ENCODE measurements around the gene KCNK18. TPM values are rescaled to one million over a fixed set of nuclear protein-coding genes. Genes with fewer than 3 reads are reported as not detected.
A peak's percentile ranks its signal among the peaks of the same experiment; 100 is the strongest.
"Not testable (repeated sequence)": the region's sequence is repeated elsewhere in the genome, so short reads cannot be mapped to it uniquely, and the experiment has no call there.

Gene KCNK18
- total RNA-seq, 2 donors from 2014 or later, result not detected

DNA sequence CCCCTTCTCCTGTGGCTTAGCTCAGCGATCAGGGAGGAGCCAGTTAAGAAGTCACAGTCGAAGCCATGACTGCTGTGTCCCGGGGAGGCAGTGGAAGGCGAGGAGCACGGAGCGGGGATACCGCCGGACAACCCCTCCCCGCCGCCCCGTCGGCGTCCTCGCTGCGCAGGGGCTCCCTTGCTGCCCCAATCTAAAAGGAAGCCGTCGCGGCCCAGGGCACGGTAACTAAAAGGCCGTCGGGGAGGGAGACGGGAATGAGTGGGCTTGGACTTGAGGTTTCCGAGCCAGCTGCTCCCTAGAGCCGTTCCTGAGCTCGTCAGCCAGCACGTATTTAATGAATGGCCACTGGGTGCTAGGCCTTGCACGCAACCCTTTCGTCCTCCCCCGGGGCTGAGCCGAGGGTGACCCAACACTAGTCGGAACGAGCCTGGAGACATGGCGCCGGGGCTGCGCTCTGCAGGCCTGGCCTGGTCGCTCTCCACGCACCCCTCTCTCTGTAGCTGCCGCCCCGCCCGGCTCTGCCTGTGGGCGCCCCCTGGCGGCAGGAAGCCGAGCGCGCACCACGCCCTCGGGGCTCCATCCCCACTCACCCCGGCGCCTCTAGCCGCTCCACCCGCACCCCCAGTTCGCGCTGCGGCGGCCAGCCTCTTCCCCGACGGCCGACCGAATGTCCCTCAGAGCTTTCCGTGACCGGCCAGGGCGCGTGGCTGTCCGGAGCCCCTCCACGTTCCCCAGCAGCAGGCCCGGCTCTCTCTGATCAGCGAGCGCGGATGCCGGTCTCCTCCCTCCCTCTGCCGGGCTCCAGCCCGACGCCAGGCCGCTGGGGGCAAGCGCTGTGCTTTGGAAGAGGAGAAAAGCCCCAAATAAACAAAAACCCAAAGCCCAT lies 29.3 kb upstream of the KCNK18 start:
- intact Hi-C loops (cut with DNase I), result loop anchor here in 1 of 2 donors (5.0 kb wide), 1 partner anchor 371 kb away; no protein-coding TSS in a partner anchor
- DNase-seq (ENCODE audit: low spot score), result peak; percentile 88

DNA sequence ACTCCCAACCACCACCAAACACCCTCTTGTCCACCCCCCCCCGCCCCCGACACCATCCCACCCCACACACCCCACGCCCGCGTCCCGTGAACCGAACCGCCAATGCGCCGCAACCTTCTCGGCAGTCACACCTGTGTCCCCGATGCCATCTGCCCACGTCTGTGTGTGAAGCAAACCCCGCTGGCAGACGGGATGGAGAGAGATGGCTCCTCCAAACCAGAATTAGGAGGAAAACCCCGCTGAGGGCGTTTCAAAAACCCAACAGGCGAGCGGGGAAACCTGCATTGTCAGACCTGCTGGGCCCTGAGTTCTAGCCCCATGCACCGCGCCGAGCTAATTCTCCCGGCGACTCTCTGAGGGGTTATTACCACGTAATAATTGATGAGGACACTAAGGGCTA lies 28.6 kb upstream of the KCNK18 start:
- no peak for DNase-seq (ENCODE audit: low spot score)
- intact Hi-C loops (cut with DNase I), result loop anchor here in 1 of 2 donors (5.0 kb wide), 1 partner anchor 371 kb away; no protein-coding TSS in a partner anchor

DNA sequence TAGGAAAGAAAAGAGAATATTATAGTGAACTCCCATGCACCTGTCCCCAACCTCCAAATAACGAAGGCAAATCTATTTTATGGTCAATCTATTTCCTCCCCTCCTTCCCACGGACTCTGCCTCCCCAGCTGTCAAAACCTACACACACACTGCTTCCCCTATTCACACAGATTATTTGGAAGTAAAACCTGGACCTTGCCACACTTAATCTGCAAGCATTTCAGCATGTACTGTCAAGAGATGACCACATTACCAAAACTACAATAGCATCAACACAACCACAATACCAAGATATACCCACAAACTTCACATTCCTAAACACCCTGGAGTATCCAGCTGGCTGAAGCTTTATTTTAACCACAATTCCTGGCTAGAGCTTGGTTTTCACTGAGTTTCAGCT lies 27.8 kb upstream of the KCNK18 start:
- intact Hi-C loops (cut with DNase I), result loop anchor here in 1 of 2 donors (5.0 kb wide), 1 partner anchor 372 kb away; no protein-coding TSS in a partner anchor
- no peak for DNase-seq (ENCODE audit: low spot score)

DNA sequence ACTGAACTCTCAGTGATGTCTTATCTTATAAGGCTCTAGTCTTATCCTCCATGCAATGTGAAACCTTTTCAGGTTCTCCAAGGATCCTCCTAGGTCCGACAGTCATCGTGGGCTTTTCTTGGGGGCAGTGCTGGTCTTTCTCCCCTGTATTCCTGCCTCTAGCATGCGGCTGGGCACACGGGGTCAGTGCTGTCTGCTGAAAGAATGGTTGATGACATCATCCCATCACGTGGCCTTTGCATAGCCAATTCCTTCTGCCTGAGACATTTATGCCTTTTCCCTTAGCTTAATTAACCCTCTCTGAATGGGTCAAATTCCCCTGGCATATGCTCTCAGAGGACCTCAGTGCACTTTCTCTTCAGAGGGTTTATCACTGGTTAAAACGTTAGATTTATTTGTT lies 27.0 kb upstream of the KCNK18 start:
- intact Hi-C loops (cut with DNase I), result loop anchor here in 1 of 2 donors (10.0 kb wide), 1 partner anchor 485 kb away; no protein-coding TSS in a partner anchor
- DNase-seq (ENCODE audit: low spot score), result no peak

DNA sequence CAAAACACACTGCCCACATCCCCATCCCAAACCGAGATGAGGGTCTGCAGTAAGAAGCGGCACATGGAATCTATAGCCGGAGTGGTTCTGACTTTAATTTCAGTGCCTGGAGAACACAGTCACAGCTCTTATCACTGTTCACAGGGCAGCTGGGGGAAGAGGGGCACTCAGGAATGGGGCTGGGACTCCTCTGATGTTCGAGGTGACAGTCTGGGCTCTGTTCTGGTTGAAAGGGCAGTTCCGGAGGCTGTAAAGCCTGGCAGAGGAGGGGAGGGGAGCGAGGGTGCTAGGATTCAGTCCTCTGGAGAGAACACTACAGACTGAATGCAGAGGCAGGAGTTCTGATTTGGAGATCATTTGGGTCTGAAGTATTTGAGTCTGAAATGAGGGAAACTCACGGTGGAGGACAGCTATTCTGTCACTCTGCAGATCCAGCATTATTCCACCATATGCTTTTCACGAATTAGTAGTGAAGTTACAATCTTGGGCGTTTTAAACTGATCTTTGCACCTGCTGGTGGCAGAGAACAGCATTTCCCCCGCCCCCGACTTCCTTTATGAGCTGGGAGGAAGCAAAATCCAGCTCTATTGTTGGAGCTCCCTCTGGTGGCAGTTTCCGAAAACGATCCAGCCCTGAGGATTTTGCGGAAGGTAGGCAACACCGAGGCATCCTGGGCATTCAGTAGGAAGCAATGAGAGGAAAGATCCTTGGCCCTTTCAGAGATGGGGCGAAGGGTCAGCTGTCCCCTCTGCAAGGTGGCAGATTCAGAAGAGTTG lies 22.7 kb upstream of the KCNK18 start:
- peak; percentile 85 for DNase-seq (ENCODE audit: low spot score)
- intact Hi-C loops (cut with DNase I), result loop anchor here (2.0 to 10.0 kb wide), 2 partner anchors 378 to 490 kb away; no protein-coding TSS in a partner anchor

DNA sequence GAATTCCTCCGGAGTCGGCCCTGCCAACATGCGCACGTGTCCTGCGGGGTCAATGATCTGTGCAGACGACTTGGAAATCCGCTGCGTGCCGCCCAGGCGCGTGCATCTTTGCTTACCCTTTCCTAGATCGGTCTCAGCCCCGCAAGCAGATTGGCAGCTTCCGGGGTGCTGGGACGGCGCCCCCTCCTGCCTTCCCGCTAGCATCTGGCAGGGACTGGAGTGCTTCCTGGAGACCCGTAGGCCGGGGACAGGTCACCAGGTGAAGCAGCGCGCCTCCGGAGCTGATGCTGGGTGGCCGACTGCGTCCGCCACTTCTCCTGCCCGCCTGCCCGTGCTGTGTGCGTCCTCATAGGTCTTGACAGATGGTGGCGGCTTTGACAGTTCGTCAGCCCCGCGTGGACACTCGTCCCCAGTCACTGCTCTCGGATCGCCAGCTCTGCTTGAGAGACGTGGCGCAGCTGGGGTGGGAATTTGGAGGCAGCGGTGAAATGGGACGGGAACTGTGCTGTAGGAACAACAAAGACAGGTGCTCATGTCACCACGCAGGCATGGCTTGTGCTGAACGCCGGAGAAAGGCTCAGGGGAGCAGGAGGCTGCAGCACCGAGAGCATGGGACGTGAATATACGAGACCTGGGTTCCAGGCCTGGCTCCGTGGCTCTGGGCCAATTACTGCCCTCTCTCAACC lies 21.9 kb upstream of the KCNK18 start:
- intact Hi-C loops (cut with DNase I), result loop anchor here (2.0 to 10.0 kb wide), 2 partner anchors 379 to 491 kb away; no protein-coding TSS in a partner anchor
- DNase-seq (ENCODE audit: low spot score), result peak; percentile 84

DNA sequence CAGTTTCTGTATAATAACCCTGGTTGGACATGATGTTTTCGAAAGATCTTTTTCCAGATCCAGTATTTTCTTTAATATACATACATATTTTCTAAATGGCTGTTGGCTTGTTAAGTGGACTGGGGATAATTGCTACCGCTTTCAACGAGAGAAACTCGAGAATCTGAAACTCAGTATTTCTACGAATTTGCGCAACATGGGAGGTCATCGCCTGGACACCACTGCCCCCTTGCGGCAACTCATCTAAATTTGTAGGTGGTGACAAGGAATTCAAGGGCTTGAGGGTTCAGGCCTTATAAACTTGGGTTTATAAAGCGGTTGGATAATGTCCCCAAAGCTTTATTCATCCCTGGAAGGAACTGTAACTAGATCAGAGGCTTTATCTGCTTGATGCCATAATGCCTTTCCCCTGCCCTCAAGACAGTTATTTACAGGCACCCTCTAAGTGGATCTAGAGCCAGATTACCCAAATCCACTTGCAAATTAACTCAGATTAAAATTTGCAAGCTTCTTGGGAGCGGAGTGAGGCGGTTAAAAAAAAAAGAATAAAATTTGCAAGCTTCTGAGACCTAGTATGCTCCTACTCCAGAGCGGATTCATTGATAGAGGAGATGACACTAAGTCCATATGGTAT lies 21.3 kb upstream of the KCNK18 start:
- intact Hi-C loops (cut with DNase I), result loop anchor here (2.0 to 10.0 kb wide), 2 partner anchors 379 to 491 kb away; no protein-coding TSS in a partner anchor

DNA sequence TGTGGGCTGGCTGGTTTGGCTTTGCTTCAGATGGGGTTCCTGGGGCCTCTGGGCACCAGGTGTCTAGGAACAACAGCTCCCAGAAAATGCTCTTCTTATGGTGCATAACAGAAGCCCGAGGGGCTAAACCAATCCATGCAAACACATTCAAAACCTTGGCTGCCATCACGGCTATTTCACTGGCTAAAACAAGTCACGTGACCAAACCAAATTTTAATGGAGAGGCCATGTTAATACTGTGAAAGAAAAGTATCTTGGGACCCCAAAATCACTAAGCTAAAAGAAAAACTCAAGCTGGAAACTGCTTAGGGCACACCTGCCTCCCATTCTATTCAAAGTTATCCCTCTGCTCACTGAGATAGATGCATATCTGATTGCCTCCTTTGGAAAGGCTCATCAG lies 19.1 kb upstream of the KCNK18 start:
- intact Hi-C loops (cut with DNase I), result loop anchor here in 1 of 2 donors (10.0 kb wide), 1 partner anchor 493 kb away; no protein-coding TSS in a partner anchor
- no peak for DNase-seq (ENCODE audit: low spot score)

More for the DNA sequence above, 21.3 kb upstream of the KCNK18 start:
- peak; percentile 93 for DNase-seq (ENCODE audit: low spot score)

DNA sequence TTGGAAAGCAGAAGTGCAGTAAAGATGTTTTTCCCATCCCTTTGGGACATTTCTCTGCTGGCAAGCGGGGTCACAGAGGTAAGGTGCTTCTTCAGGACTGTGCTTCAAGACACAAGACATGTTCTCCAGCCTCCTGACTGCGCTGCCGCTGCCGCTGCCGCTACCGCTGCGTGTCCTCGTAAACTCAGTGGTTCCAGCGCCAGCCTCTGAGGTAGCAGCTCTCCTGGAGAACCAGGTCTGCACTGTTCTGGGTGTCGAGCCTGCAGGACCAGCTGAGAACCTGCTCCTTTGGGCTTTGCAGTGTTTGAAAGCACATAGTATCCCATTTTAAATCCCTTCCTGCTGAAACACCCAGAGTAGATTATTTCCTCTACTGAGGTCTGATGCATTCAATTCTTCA lies 13.0 kb upstream of the KCNK18 start:
- intact Hi-C loops (cut with DNase I), result no loop called here
- no peak for DNase-seq (ENCODE audit: low spot score)

DNA sequence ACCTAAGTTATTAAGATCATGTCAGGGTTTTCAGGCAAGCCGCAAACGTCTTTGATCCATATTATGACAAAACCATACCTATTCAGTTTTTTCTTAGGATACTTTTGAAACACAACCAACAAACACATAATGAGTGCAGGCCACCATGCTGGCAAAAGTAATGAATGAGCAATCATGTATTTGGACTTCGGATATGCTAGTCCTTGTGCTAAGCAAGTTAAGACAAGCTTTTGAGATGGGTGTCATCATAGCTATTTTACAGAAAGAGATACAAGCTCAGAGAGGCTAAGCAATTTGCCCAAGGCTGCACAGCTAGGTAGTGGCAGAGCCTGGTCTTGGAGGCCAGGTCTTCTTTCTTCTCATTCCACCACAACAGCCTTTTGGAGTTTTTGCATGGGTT lies 12.5 kb upstream of the KCNK18 start:
- DNase-seq (ENCODE audit: low spot score), result no peak
- intact Hi-C loops (cut with DNase I), result no loop called here

DNA sequence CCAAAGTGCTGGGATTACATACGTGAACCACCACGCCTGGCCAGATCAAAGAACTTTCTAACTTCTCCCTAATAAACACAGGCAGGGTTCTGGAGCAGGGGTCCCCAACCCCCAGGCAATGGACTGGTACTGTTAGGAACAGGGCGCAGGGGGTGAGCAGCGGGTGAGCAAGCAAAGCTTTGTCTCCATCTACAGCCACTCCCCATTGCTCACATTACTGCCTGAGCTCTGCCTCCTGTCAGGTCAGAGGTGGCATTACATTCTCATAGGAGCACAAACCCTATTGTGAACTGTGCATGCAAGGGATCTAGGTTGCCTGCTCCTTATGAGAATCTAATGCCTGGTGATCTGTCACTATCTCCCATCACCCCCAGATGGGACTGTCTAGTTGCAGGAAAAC lies 11.5 kb upstream of the KCNK18 start:
- intact Hi-C loops (cut with DNase I); DNase-seq (ENCODE audit: low spot score): not testable (repeated sequence)

DNA sequence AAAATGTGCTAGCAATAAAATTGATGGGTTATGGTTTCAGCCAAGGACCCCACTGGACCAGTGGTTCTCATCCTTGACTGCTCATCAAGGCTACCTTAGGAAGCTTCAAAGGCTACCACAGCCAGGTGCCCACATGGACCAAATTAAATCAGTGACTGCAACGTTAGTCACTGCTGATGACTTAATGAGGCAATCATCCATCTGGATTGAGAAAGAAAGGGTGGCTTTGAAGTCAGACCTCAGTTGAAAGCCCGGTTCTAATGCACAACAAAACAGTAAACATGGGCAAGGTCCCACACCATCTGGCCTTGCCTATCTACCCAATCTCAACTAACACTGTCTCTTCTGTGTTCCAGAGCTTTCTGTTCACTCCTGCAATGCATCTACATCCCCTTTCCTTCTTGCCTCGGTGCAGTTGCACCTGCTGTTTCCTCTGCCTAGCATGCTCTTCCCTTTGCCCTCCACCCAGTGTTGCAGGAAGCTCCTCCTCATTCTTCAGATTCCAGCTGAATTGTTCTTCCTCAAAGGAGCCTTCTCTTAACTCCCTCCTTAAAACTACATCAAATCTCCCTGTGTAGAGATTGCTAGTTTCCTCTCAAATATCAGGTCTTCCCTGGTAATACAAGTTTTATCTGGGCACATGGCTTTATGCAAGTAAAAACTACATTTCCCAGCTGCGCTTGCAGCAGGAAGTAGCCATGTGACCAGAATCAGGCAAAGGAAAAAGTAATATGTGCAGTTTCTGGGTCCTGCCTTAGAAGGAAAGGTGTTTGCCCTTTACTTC lies 10.3 kb upstream of the KCNK18 start:
- DNase-seq (ENCODE audit: low spot score), result no peak
- intact Hi-C loops (cut with DNase I), result no loop called here

DNA sequence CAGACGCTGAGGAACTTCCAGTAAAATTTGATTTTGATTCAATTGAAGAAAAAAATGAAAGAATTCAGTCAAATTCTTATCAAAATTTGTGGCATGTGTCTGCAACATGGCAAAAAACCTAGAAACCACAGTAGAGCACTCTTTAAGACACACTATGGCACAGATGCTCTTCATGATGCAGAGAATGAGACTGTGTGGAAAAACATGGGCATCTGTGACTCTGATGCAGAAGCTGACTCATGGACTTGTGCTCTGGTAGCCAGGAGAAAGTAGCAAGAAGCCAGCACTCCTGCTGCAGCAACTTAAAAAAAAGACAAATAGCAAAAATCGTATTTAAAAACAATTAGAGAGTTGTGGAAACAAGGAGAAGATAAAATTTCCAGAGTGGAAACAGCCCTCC lies 8.9 kb upstream of the KCNK18 start:
- DNase-seq (ENCODE audit: low spot score), result no peak
- intact Hi-C loops (cut with DNase I), result no loop called here

DNA sequence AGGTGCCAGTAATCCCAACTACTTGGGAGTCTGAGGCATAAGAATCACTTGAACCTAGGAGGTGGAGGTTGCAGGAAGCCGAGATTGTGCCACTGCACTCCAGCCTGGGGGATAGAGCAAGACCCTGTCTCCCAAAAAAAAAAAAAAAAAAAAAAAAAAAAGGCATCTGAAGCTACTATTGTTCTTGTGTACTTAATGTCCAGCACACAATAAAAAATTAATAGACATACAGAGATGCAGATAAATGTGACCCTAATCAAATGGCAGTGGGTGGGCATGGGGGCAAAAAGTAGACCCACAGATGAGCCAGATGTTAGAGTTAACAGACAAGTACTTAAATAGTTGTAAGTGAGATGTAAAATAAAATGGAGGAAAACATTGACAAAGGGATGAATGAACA lies 7.7 kb upstream of the KCNK18 start:
- intact Hi-C loops (cut with DNase I), result no loop called here
- no peak for DNase-seq (ENCODE audit: low spot score)

DNA sequence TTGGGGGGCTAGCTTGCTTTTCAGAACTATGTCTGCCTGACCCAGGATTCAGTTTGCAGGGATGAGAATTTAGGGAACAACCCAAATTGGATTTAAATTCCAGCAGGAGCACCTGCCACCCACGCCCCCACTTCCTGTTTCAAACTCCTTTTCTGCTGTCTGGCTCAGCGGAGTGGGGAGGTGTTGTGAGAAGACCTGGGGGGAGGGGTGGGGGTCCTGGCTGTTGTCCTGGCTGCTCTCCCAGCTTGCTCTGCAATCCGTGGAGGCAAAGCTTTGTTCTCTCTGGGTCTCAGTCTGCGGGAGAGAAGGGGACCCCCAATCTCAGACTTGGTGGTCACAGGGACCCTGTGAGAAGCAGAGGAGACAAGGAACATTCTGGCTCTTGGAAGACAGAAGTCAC lies 799 bp downstream of the KCNK18 start:
- DNase-seq (ENCODE audit: low spot score), result peak; percentile 58
- intact Hi-C loops (cut with DNase I), result no loop called here

DNA sequence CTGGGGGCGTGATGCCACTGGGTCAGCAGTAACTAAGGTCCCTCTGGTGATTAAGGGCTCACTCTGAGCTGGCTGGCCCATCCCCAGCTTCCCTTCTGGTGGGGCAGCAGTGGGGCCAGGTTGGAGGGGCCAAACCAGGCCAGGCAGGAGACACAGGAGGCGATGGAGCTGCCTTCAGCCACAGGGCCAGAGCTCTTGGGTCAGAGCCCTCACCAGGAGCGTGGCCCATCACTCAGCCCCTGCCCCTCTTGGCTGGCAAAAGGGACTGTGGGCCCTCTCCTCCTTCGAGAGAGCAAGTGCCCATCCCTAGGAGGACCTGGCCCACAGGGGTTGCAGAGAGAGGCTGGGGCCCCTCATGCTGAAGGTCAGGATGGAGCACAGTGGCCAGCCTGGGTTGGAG lies 4.5 kb downstream of the KCNK18 start:
- peak; percentile 55 for DNase-seq (ENCODE audit: low spot score)
- intact Hi-C loops (cut with DNase I), result no loop called here

DNA sequence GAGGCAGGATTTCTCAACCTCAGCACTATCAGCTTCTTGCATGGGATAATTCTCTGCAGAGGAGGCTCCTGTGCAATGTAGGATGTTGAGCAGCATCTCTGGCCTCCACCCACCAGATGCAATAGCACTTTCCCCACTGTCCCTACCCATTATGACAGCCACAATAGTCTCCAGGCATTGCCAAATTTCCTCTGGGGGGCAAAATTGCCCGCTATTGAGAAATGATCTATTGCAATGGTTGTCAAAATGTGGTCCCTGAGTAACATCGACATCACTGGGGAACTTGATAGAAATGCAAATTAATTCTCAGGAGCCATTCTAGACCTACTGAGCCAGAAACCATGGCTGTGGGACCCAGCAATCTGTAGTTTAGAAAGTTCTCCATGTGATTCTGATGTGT lies 7.0 kb downstream of the KCNK18 start:
- intact Hi-C loops (cut with DNase I), result no loop called here
- no peak for DNase-seq (ENCODE audit: low spot score)

DNA sequence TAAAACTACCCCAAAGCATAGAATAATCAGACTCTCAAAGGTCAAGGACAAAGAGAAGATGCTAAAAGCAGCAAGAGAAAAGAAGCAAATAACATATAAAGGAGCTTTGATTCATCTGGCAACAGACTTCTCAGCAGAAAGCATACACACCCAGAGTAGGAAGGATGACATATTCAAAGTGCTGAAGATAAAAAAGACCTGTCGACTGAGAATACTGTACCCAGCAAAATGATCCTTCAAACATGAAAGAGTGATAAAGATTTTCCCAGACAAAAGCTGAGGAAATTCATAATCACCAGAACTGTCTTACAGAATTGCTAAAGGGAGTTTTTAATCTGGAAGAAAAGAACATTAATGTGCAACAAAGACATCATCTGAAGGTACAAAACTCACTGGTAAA lies 14.9 kb downstream of the KCNK18 start:
- intact Hi-C loops (cut with DNase I), result no loop called here
- DNase-seq (ENCODE audit: low spot score), result no peak

All from posterior vena cava (tissue), 2 donors.